HG02763 (cell line): ENCODE measurements around the gene NOSTRIN.
"Not testable (repeated sequence)": the region's sequence is repeated elsewhere in the genome, so short reads cannot be mapped to it uniquely, and the experiment has no call there.

Experiments
- ATAC-seq: cut with Tn5 transposase; IDR thresholded peaks from one replicate; pipeline ENCODE4 v1.9.1; 2021; ENCODE audit warnings: mild to moderate bottlenecking, moderate library complexity; ENCODE audit not compliant: unreplicated experiment

Gene NOSTRIN

DNA sequence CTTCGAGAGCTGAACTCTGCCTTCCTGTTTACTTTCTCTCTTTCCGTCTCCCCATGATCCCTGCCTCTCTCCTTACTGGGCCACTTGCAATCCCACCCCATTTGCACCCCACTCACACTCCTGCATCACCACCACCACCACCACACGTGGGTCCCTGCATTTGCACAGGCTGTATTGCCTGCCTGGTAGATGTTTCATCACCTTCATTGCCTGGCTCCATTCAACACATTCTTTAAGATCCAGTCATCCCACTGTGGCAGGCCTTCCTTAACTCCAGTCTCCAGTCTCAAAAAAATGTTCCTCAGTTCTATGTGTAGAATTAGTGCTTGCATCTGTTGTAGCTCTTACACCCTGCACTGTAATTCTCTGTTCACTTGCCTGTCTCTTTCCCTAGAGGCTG lies 13.9 kb downstream of the NOSTRIN start:
- no peak for ATAC-seq

- ATAC-seq: no peak
Observed at GRCh38 chr2:168819050-168819715, 16.7 kb downstream of the NOSTRIN start.

- ATAC-seq: no peak
Observed at GRCh38 chr2:168819829-168820489, 17.5 kb downstream of the NOSTRIN start.

DNA sequence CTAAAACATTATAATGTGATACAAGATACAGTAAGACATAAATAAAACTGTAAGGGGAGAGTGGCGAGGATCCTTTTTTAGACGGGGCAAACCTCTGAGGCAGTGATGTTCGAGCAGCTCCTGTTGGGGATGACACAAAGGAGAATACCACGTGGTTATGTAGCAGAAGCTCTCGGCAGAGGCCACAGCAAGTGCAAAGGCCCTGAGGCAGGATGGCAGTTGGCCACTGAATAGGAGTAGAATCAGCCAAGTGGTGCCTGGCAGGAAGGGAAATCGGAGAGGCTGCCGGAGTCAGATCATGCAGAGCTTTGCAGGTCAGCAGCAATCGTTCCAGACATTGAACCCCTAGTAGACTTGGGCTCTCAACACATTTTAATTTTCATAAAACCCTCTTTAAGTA lies 19.1 kb downstream of the NOSTRIN start:
- ATAC-seq: no peak

DNA sequence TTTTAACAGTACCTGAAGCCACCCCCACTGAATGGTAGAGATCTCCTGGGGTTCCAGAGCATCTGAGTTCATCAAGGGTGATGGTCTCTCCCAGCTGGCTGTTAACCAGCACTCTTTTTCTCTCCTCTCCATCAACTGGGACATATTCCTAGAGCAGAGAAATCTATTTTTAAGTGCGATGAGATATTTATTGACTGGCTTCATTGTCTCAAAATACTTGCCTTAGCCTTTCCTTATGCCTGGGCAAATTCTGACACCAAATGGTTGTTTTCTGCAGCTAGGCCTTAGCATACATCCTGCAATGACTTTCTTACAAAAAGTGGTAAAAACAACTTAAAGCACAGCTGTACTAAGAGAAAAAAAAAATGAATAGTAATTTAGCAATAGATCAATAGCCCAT lies 19.6 kb downstream of the NOSTRIN start:
- no peak for ATAC-seq

GRCh38 chr2:168825126-168825525 lies 22.7 kb downstream of the NOSTRIN start:
- no peak for ATAC-seq

DNA sequence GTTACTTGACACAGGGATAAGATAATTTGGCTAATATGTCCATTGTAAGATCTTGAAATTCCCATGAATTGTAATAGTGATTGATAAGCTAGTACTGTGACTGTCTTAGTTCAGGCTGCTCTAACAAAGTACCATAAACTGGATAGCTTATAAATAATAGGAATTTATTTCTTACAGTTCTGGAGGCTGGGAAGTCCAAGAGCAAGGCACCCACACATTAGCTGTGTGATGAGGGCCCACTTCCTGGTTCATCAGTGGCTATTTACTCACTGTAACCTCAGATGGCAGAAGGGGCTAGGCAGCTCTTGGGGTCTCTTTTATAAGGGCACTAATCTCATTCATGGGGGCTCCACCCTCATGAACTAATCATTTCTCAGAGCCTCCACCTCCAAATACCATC lies 28.5 kb downstream of the NOSTRIN start:
- no peak for ATAC-seq

DNA sequence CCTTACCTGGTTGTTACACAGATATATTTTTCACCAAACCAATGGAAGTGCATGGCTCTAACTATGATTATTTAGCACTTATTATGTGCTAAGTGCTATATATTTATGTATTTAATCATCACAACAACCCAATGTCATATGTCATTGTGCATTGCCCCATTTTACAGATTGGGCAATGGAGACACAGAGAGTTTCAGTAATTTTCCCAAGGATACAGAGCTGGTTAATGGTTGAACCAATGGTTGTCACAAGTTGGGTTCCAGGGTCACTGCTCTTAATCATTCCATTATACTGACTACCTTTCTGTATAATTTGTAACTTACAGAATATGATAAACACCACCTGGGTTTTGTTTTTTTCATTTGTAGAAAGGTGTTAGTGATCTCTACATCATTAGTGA lies 29.2 kb downstream of the NOSTRIN start:
- no peak for ATAC-seq

- ATAC-seq: no peak
Observed at GRCh38 chr2:168835969-168836368, 33.5 kb downstream of the NOSTRIN start.

- ATAC-seq: no peak
Observed at GRCh38 chr2:168841445-168841844, 39.0 kb downstream of the NOSTRIN start.

DNA sequence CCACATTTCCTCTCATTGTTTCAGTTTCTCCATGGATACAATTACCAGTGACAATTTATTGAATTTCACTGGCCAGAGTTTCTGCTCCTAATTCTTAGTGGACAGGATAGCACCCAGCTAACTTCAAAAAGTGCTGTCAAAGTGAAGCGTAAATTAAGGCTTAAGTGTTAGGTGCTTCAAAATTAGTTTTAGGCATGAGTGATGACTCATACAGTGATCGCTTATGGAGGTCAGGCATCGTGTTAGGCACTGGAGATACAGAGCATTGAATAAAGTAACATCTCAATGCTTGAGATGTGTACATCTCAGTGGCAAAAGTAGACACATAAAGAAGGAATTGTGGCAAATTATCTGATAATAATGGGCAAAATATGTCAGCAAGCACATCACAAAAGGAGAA lies 40.8 kb downstream of the NOSTRIN start:
- no peak for ATAC-seq

DNA sequence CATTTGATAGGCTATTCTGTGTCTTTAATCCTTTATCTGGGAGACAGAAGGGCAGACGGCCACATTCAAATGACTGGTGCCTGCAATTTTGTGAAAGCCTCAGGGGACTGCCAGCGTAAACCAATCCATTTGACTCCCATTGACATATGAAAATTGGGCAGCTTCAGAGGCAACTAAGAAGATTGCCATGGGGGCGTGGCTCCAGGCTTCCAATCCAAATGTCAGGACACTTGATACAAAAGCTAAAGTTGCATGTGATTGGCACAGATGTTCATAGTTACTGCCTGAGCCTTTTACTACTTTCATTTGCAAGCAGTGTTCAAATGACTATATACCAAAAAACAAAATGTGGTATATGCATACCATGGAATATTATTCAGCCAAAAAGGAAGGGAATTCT lies 45.8 kb downstream of the NOSTRIN start:
- ATAC-seq: no peak

DNA sequence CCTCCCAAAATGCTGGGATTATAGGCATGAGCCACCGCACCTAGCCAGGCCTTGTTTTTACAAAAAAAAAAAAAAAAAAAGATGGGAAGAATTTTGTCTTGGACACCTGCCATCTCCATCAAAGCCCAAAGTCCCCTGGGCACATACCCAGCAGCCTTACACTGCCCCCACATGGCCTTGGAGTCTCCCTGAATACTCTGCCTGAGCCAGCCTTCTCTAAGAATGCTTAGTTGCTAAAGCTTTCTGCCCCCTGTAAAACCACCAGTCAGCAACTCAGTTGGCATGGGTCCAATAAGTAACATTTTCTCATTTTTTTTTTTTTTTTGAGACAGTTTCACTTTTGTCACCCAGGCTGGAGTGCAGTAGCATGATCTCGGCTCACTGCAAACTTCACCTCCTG lies 47.2 kb downstream of the NOSTRIN start:
- ATAC-seq: no peak

DNA sequence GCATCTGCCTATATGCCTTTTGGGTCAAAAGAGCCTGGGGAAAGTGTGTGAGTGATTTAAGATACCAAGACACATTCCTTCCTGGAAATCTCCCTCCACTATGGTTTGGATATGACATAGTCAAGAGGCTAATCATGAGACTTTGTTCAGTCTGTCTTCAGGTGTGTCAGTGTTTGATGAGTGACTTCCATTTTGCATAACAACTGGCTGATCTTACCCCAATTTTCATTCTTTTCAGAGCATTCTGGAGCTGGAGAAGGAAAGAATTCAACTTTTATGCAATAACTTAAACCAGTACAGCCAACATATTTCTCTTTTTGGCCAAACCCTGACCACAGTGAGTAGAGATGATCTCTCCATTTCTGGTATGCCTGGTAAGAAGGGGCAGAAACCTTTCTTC lies 48.4 kb downstream of the NOSTRIN start:
- no peak for ATAC-seq

- no peak for ATAC-seq
Observed at GRCh38 chr2:168851674-168852320, 49.4 kb downstream of the NOSTRIN start.

DNA sequence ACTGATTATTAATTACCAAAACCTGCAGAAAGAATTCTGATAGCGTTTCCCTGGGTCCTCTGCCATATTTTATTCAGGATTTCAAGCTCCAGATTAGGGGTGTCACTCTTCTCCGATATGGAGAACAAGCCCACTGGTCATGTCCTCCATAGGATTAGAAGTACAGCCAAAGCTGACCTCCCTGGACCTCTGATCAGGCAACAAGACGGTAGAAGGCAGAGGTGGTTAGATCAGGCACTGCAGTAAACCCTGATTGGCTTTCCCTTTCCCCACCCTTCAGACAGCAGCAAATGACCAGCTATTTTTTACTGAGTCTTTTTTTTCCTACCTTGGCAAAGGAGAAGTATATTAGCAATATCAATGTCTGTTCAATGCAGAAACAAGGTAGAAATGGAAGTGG lies 50.0 kb downstream of the NOSTRIN start:
- ATAC-seq: no peak

GRCh38 chr2:168853471-168853870 lies 51.0 kb downstream of the NOSTRIN start:
- ATAC-seq: no peak

DNA sequence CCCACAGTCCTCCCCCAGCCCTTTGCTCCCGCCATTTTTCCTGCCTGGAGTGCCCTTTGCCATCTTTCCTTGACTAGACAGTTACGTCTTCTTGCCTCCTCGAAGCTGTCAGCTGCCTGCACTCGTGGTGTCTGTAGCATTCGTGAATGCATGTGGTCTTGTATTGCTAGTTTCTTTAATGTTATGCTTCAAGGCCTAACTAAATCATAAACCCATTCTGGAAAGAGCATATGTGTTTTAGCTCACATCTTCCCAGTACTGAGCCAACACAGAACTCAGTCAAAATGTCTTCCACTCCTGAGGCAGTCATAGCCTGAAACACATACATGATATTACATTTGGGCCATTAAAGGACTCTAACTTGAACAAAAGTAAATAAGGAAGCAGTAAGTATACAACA lies 52.2 kb downstream of the NOSTRIN start:
- ATAC-seq: no peak

- no peak for ATAC-seq
Observed at GRCh38 chr2:168855601-168856000, 53.2 kb downstream of the NOSTRIN start.

- no peak for ATAC-seq
Observed at GRCh38 chr2:168858146-168858545, 55.7 kb downstream of the NOSTRIN start.

DNA sequence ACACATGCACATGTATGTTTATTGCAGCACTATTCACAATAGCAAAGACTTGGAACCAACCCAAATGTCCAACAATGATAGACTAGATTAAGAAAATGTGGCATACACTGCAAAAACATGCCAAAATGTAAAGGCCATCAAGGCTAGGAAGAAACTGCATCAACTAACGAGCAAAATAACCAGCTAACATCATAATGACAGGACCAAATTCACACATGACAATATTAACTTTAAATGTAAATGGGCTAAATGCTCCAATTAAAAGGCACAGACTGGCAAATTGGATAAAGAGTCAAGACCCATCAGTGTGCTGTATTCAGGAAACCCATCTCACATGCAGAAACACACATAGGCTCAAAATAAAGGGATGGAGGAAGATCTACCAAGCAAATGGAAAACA lies 64.7 kb downstream of the NOSTRIN start:
- ATAC-seq: not testable (repeated sequence)

GRCh38 chr2:168870369-168870768 lies 67.9 kb downstream of the NOSTRIN start:
- ATAC-seq: not testable (repeated sequence)
